Osteoblast (primary cell): Measurements from ENCODE around the gene CCDC138. TPM values are rescaled to one million over a fixed set of nuclear protein-coding genes. Genes with fewer than 3 reads are reported as not detected.

ENCODE experiments used
- DNase-seq: peaks from one replicate; pipeline ENCODE4 v3.0.0; 2011; ENCODE audit warnings: low spot score, mixed read lengths; ENCODE audit not compliant: insufficient read length; ENCODE audit errors: missing footprints
- H2AFZ ChIP-seq: 2 replicates; pipeline ENCODE4 v1.6.0; 2011; ENCODE audit warnings: mild to moderate bottlenecking, low read length
- H3K27ac ChIP-seq: 2 replicates; pipeline ENCODE4 v1.5.1; 2011; ENCODE audit warnings: mild to moderate bottlenecking, low read depth, low read length, moderate library complexity
- H3K27me3 ChIP-seq: 2 replicates; pipeline ENCODE4 v1.6.0; 2012; ENCODE audit warnings: mild to moderate bottlenecking, control low read depth, inconsistent platforms, low read length, moderate library complexity; ENCODE audit not compliant: insufficient read depth
- H3K36me3 ChIP-seq: 2 replicates; pipeline ENCODE4 v1.5.1; 2011; ENCODE audit warnings: mild to moderate bottlenecking, low read length, control low read depth, moderate library complexity; ENCODE audit not compliant: insufficient read depth
- H3K4me1 ChIP-seq: 2 replicates; pipeline ENCODE4 v1.5.1; 2011; ENCODE audit warnings: mild to moderate bottlenecking, low read length, control low read depth, moderate library complexity; ENCODE audit not compliant: insufficient read depth
- H3K4me2 ChIP-seq: 2 replicates; pipeline ENCODE4 v1.6.0; 2011; ENCODE audit warnings: mild to moderate bottlenecking, low read length; ENCODE audit not compliant: insufficient read depth
- H3K4me3 ChIP-seq: fragments of 200-600 bp; sonication (generic); 3 replicates; pipeline ENCODE4 v1.5.1; 2012; ENCODE audit warnings: mild to moderate bottlenecking, low read length, inconsistent platforms; ENCODE audit not compliant: insufficient read depth
- H3K79me2 ChIP-seq: 2 replicates; pipeline ENCODE4 v1.6.0; 2012; ENCODE audit warnings: mild to moderate bottlenecking, low read length, control low read depth, inconsistent platforms; ENCODE audit not compliant: insufficient read depth
- H3K9me3 ChIP-seq: 2 replicates; pipeline ENCODE4 v1.5.1; 2011; ENCODE audit warnings: low read depth, low read length, control low read depth
- H4K20me1 ChIP-seq: 2 replicates; pipeline ENCODE4 v1.6.0; 2012; ENCODE audit warnings: mild to moderate bottlenecking, low read length, control low read depth; ENCODE audit not compliant: insufficient read depth
- total RNA-seq: library from RNA; depleted of rRNA; stranded (reverse); fragments of >200 nt; gene quantifications from 2 replicates; pipeline ENCODE4 v1.2.3, GENCODE V29; 2012
- TF ChIP-seq, protein P1 (sequence below): IDR thresholded peaks from 2 replicates; pipeline ENCODE4 v1.5.1; 2011; ENCODE audit warnings: mild to moderate bottlenecking, low read depth, low read length, moderate library complexity; ENCODE audit errors: extremely low read depth

CCDC138 gene
- total RNA-seq, 1 donor: 5.1 TPM

DNA sequence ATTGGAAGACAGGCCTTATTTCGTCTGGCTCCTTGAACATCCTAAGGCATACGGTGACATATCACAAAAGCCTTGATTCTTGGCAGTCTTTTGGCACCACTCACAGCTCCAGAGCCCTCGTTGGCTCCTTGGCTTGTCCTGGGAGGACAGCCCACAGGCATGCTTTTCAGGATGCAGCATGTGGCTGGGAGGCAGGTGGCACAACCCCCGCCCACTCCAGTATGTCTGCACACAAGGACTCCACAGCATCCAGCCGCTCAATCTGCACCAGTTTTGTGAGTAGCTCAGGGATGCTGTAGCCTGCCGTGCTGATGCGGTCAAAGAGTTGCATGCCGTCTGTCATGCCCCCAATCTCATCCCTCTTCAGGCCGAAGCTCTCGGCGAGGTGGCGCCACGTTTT lies 110.2 kb downstream of the CCDC138 start:
- Histone ChIP-seq H3K79me2 (no peaks in the 10 kb centered on the region), H3K4me2 (no peak overlapping the region), H3K27me3 (peaks cover 12% of the 10 kb centered on the region)

DNA sequence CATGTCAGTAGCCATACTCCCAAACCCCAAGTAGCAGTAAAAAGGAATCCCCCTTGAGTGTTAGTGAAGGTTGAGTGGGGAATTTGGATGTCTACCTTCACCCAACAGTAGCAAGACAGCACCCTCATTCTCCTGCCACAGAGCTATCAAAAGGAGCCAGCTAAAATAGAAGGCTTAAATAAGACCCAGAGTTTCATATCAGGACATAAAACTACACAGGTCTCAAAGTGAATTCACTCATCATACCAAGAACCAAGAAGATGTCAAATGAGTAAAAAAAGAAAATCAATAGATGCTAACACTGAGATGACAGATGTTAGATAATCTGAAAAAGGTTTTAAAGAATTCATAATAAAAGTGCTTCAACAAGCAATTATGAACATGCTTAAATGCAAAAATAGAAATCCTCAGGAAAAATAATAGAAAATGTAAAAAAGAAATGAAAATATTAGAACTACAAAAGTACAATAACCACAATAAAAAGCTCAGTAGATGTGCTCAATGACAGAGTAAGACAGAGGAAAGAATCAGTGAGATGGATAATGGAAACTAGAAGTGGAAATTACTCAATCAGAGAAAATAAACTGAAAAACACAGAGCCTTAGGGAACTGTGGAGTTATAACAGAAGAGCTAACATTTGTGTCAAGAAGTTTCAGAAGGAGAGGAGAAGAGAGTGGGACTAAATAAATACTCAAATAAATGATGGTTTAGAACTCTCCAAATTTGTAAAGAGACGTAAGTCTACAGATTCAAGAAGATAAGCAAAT lies 111.9 kb downstream of the CCDC138 start:
- no peak overlapping the region for H3K4me2 ChIP-seq
- H3K4me1 ChIP-seq: no peaks in the 10 kb centered on the region
- no peaks in the 10 kb centered on the region for H4K20me1 ChIP-seq
- TF ChIP-seq, protein P1, sequence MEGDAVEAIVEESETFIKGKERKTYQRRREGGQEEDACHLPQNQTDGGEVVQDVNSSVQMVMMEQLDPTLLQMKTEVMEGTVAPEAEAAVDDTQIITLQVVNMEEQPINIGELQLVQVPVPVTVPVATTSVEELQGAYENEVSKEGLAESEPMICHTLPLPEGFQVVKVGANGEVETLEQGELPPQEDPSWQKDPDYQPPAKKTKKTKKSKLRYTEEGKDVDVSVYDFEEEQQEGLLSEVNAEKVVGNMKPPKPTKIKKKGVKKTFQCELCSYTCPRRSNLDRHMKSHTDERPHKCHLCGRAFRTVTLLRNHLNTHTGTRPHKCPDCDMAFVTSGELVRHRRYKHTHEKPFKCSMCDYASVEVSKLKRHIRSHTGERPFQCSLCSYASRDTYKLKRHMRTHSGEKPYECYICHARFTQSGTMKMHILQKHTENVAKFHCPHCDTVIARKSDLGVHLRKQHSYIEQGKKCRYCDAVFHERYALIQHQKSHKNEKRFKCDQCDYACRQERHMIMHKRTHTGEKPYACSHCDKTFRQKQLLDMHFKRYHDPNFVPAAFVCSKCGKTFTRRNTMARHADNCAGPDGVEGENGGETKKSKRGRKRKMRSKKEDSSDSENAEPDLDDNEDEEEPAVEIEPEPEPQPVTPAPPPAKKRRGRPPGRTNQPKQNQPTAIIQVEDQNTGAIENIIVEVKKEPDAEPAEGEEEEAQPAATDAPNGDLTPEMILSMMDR: no peak
- H3K27me3 ChIP-seq: peaks cover 20% of the 10 kb centered on the region
- no peaks in the 10 kb centered on the region for H3K79me2 ChIP-seq
- H3K9me3 ChIP-seq: no peaks in the 10 kb centered on the region
- H3K4me3 ChIP-seq: no peak overlapping the region
- no peak for DNase-seq
- no peak overlapping the region for H3K27ac ChIP-seq
- no peaks in the 10 kb centered on the region for H3K36me3 ChIP-seq
- no peak overlapping the region for H2AFZ ChIP-seq

More for the DNA sequence above, 110.2 kb downstream of the CCDC138 start:
- no peak for DNase-seq
- H3K4me3 ChIP-seq: no peak overlapping the region
- no peaks in the 10 kb centered on the region for H3K36me3 ChIP-seq
- no peaks in the 10 kb centered on the region for H4K20me1 ChIP-seq
- no peak overlapping the region for H3K27ac ChIP-seq
- no peaks in the 10 kb centered on the region for H3K9me3 ChIP-seq
- no peaks in the 10 kb centered on the region for H3K4me1 ChIP-seq
- TF ChIP-seq, protein P1: no peak
- H2AFZ ChIP-seq: no peak overlapping the region

DNA sequence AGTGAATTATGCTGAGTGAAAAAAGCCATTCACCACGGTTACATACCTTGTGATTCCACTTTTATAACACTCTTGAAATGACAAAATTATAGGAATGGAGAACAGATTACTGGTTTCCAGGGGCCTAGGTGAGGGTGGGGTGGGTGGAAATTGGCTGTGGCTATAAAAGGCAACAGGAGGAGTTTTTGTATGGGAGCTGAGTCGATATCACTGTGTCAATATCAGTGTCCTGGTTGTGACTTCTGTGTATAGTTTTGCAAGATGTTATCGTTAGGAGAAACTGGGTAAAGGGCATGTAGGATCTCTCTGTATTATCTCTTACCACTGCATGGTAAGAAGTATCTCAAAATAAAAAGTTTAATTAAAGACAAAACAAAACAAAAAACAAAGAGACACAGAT lies 118.1 kb downstream of the CCDC138 start:
- Histone ChIP-seq H2AFZ (no peak overlapping the region), H3K27ac (no peak overlapping the region), H3K4me1 (no peaks in the 10 kb centered on the region), H3K36me3 (no peaks in the 10 kb centered on the region), H3K4me2 (no peak overlapping the region), H3K27me3 (peaks cover 43% of the 10 kb centered on the region), H3K79me2 (no peaks in the 10 kb centered on the region), H4K20me1 (no peaks in the 10 kb centered on the region), H3K9me3 (no peaks in the 10 kb centered on the region), H3K4me3 (no peak overlapping the region)
- no peak for DNase-seq
- TF ChIP-seq, protein P1: no peak

DNA sequence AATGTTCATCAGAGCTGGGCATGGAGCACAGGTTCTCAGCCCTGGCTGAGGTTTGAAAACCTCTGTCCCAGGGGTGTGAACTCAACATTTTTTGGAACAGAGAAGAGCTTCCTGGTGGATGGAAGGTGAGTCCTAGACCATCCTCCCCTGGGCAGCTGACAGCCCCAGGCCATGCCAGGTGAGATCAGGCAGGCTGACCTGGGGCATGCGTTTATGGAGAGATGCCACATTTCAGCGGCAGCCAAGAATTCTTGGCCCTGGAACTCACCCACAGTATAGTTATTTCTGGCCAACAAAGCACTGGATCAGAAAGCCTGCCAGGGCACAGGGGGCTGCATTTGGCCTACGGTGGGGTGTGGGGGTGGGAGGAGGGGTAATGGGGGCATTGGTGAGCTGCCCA lies 118.6 kb downstream of the CCDC138 start:
- TF ChIP-seq, protein P1: no peak
- Histone ChIP-seq H3K27ac (no peak overlapping the region), H3K36me3 (no peaks in the 10 kb centered on the region), H3K79me2 (no peaks in the 10 kb centered on the region), H3K9me3 (no peaks in the 10 kb centered on the region), H4K20me1 (no peaks in the 10 kb centered on the region), H3K4me1 (no peaks in the 10 kb centered on the region), H3K27me3 (peaks cover 43% of the 10 kb centered on the region), H3K4me3 (no peak overlapping the region), H3K4me2 (no peak overlapping the region), H2AFZ (no peak overlapping the region)
- no peak for DNase-seq
